Fibroblast of lung (primary cell): ENCODE results near the gene ARID2. TPM values are rescaled to one million over a fixed set of nuclear protein-coding genes. Genes with fewer than 3 reads are reported as not detected.

Source experiments
- DNase-seq, 2 donors: peaks; one replicate each; pipeline versions ENCODE4 v3.0.0 to v3.0.0-alpha.2; 2010; ENCODE audit warnings: low read depth in 2 of 2
- H2AFZ ChIP-seq: 2 replicates; pipeline ENCODE4 v1.5.1; 2012; ENCODE audit warnings: low read length, control low read depth, inconsistent platforms
- H3K27ac ChIP-seq: 2 replicates; pipeline ENCODE4 v1.5.1; 2011; ENCODE audit warnings: low read length, control low read depth; ENCODE audit not compliant: insufficient read depth
- H3K27me3 ChIP-seq: 2 replicates; pipeline ENCODE4 v1.5.1; 2011; ENCODE audit warnings: mild to moderate bottlenecking, low read length; ENCODE audit not compliant: control insufficient read depth, insufficient read depth
- H3K36me3 ChIP-seq: 2 replicates; pipeline ENCODE4 v1.5.1; 2011; ENCODE audit warnings: low read length; ENCODE audit not compliant: control insufficient read depth, insufficient read depth
- H3K4me1 ChIP-seq: 2 replicates; pipeline ENCODE4 v1.5.1; 2011; ENCODE audit warnings: low read length; ENCODE audit not compliant: control insufficient read depth, insufficient read depth; ENCODE audit errors: extremely low read depth
- H3K4me2 ChIP-seq: 2 replicates; pipeline ENCODE4 v1.5.1; 2011; ENCODE audit warnings: low read length, control low read depth; ENCODE audit not compliant: insufficient read depth; ENCODE audit errors: extremely low read depth
- H3K4me3 ChIP-seq, 4 experiments: fragments of 200-600 bp in 1 of 4; sonication (generic) in 1 of 4; replicated peaks in 1 of 4; 2 replicates each; pipeline ENCODE4 v1.5.1; 2011 to 2016; ENCODE audit warnings: low read length in 4 of 4, low read depth in 3 of 4, mild to moderate bottlenecking in 3 of 4, control low read depth in 2 of 4, inconsistent platforms in 1 of 4, mixed read lengths in 1 of 4; ENCODE audit not compliant: insufficient read depth in 1 of 4; ENCODE audit errors: control extremely low read depth in 1 of 4
- H3K79me2 ChIP-seq: 2 replicates; pipeline ENCODE4 v1.5.1; 2012; ENCODE audit warnings: mild to moderate bottlenecking, low read length, inconsistent platforms; ENCODE audit not compliant: control insufficient read depth, insufficient read depth
- H3K9ac ChIP-seq: 2 replicates; pipeline ENCODE4 v1.5.1; 2011; ENCODE audit warnings: mild to moderate bottlenecking, low read length, control low read depth; ENCODE audit not compliant: insufficient read depth
- H3K9me3 ChIP-seq: 2 replicates; pipeline ENCODE4 v1.5.1; 2012; ENCODE audit warnings: low read depth, low read length; ENCODE audit not compliant: control insufficient read depth, insufficient read depth
- H4K20me1 ChIP-seq: 2 replicates; pipeline ENCODE4 v1.5.1; 2011; ENCODE audit warnings: low read length; ENCODE audit not compliant: control insufficient read depth, insufficient read depth; ENCODE audit errors: extremely low read depth
- CTCF ChIP-seq, 2 donors: IDR thresholded peaks in 1 of 2; conservative IDR thresholded peaks in 1 of 2; 1 replicate in 1 of 2; 2 replicates in 1 of 2; pipeline ENCODE4 v1.5.1; 2011 to 2012; ENCODE audit warnings: low read length in 2 of 2, control low read depth in 1 of 2, inconsistent platforms in 1 of 2, low read depth in 1 of 2, mild to moderate bottlenecking in 1 of 2
- EZH2 ChIP-seq: IDR thresholded peaks from 2 replicates; pipeline ENCODE4 v1.5.1; 2012; ENCODE audit warnings: low read length, control low read depth, mild to moderate bottlenecking; ENCODE audit errors: missing control alignments
- polyA plus RNA-seq, 2 donors: library from polyadenylated mRNA; depleted of rRNA in 1 of 2; stranded (reverse) in 1 of 2; unstranded in 1 of 2; fragments of >200 nt; gene quantifications; 2 replicates each; pipeline ENCODE4 v1.2.1, GENCODE V29; 2011 to 2012; ENCODE audit warnings: missing spikeins in 1 of 2
- total RNA-seq: library from RNA; depleted of rRNA; stranded (reverse); fragments of >200 nt; gene quantifications from 2 replicates; pipeline ENCODE4 v1.2.1, GENCODE V29; 2014

Gene ARID2
- total and polyA plus RNA-seq, 2 donors (not counting 1 experiment from before 2014, with no cell fraction given): 14.5 to 15.7 TPM

GRCh38 chr12:45725631-45726602, 3.6 kb upstream of the ARID2 start:
- no peaks in the 10 kb centered on the region for H3K36me3 ChIP-seq
- H3K9me3 ChIP-seq: no peaks in the 10 kb centered on the region
- H3K4me1 ChIP-seq: no peaks in the 10 kb centered on the region
- H3K4me2 ChIP-seq: peak overlapping the region; percentile 83
- H3K27ac ChIP-seq: peak overlapping the region; percentile 95
- peak overlapping the region; percentile 17 for H2AFZ ChIP-seq
- H3K27me3 ChIP-seq: no peaks in the 10 kb centered on the region
- peak overlapping the region; percentile 87 to 96 (median 95) for H3K4me3 ChIP-seq
- H3K9ac ChIP-seq: peak overlapping the region; percentile 27
- peak; percentile 36 to 64 for DNase-seq
- peaks cover 48% of the 10 kb centered on the region for H3K79me2 ChIP-seq
- peak; percentile 73 to 76 for TF ChIP-seq CTCF (conservative IDR thresholded peaks at IDR 0.05 in 1 of 2, IDR thresholded peaks at IDR 0.05 in 1 of 2; ENCODE audit: low read depth in 1 of 2, low read length in 2 of 2)
- no peak for TF ChIP-seq EZH2
- no peaks in the 10 kb centered on the region for H4K20me1 ChIP-seq

GRCh38 chr12:45726603-45727300, 2.8 kb upstream of the ARID2 start:
- Histone ChIP-seq H3K27ac (peak overlapping the region; percentile 95), H3K9me3 (no peaks in the 10 kb centered on the region), H3K4me3 (peak overlapping the region; percentile 87 to 96 (median 95)), H3K9ac (peak overlapping the region; percentile 93), H3K36me3 (no peaks in the 10 kb centered on the region), H3K4me2 (peak overlapping the region; percentile 83), H3K4me1 (no peaks in the 10 kb centered on the region), H3K79me2 (peaks cover 51% of the 10 kb centered on the region), H3K27me3 (no peaks in the 10 kb centered on the region), H4K20me1 (no peaks in the 10 kb centered on the region), H2AFZ (peak overlapping the region; percentile 90)
- TF ChIP-seq EZH2: no peak
- TF ChIP-seq CTCF (conservative IDR thresholded peaks at IDR 0.05 in 1 of 2, IDR thresholded peaks at IDR 0.05 in 1 of 2; ENCODE audit: low read depth in 1 of 2, low read length in 2 of 2): no peak
- DNase-seq: peak; percentile 33 to 46
